NOMO-1 (cell line): Measurements from ENCODE around the gene CRHBP.
"Not testable (repeated sequence)": the region's sequence is repeated elsewhere in the genome, so short reads cannot be mapped to it uniquely, and the experiment has no call there.

Experiments used
- DNase-seq, 2 experiments: peaks; one replicate each; lab custom pipeline; 2025; ENCODE audit not compliant: unreplicated experiment in 2 of 2; lab: John Stamatoyannopoulos, UW

CRHBP gene

GRCh38 chr5:76956033-76956432 lies 3.2 kb downstream of the CRHBP start:
- no peak for DNase-seq

GRCh38 chr5:76958991-76959767 lies 6.3 kb downstream of the CRHBP start:
- DNase-seq: peak in 1 of 2 experiments; percentile 64

- no peak for DNase-seq
Measured at GRCh38 chr5:76960004-76960625, 7.3 kb downstream of the CRHBP start.

- no peak for DNase-seq
Measured at GRCh38 chr5:76964060-76964459, 11.2 kb downstream of the CRHBP start.

GRCh38 chr5:76971511-76971910 lies 18.7 kb downstream of the CRHBP start:
- DNase-seq: no peak

GRCh38 chr5:76972689-76973088 lies 19.8 kb downstream of the CRHBP start:
- DNase-seq: no peak

- DNase-seq: peak in 1 of 2 experiments; percentile 10
Measured at GRCh38 chr5:76974785-76975184, 21.9 kb downstream of the CRHBP start.

- no peak for DNase-seq
Measured at GRCh38 chr5:76978869-76979268, 26.0 kb downstream of the CRHBP start.

- DNase-seq: no peak
Measured at GRCh38 chr5:76980518-76981144, 27.8 kb downstream of the CRHBP start.

GRCh38 chr5:76982450-76982849 lies 29.6 kb downstream of the CRHBP start:
- DNase-seq: no peak

GRCh38 chr5:76983468-76983867 lies 30.6 kb downstream of the CRHBP start:
- DNase-seq: no peak

GRCh38 chr5:76986825-76987526 lies 34.1 kb downstream of the CRHBP start:
- peak; percentile 64 to 77 for DNase-seq

- DNase-seq: peak in 1 of 2 experiments; percentile 37
Measured at GRCh38 chr5:76990899-76991459, 38.1 kb downstream of the CRHBP start.

- not testable (repeated sequence) for DNase-seq
Measured at GRCh38 chr5:76993436-76993835, 40.6 kb downstream of the CRHBP start.

- DNase-seq: no peak
Measured at GRCh38 chr5:76994337-76994736, 41.5 kb downstream of the CRHBP start.

- not testable (repeated sequence) for DNase-seq
Measured at GRCh38 chr5:76998251-76998650, 45.4 kb downstream of the CRHBP start.

- DNase-seq: peak in 1 of 2 experiments; percentile 31
Measured at GRCh38 chr5:76999451-76999850, 46.6 kb downstream of the CRHBP start.

- no peak for DNase-seq
Measured at GRCh38 chr5:77003246-77003645, 50.4 kb downstream of the CRHBP start.

- DNase-seq: no peak
Measured at GRCh38 chr5:77006124-77006523, 53.3 kb downstream of the CRHBP start.

GRCh38 chr5:77008413-77008812 lies 55.6 kb downstream of the CRHBP start:
- no peak for DNase-seq

- DNase-seq: no peak
Measured at GRCh38 chr5:77010243-77010642, 57.4 kb downstream of the CRHBP start.
